Subcutaneous abdominal adipose tissue (tissue), 5 donors: ENCODE measurements around the gene ITGA11.
A peak's percentile ranks its signal among the peaks of the same experiment; 100 is the strongest.

Source experiments
- H3K27ac ChIP-seq: one replicate; pipeline ENCODE4 v1.7.0; 2013; ENCODE audit warnings: low read depth, mild to moderate bottlenecking, inconsistent platforms, low read length, moderate library complexity
- H3K27me3 ChIP-seq, 5 donors: one replicate each; pipeline ENCODE4 v1.7.0; 2013; ENCODE audit warnings: low read length in 5 of 5, inconsistent platforms in 1 of 5; ENCODE audit not compliant: control insufficient read depth in 5 of 5, insufficient read depth in 4 of 5
- H3K36me3 ChIP-seq, 5 donors: one replicate each; pipeline ENCODE4 v1.7.0; 2013; ENCODE audit warnings: low read length in 5 of 5; ENCODE audit not compliant: control insufficient read depth in 5 of 5, insufficient read depth in 5 of 5
- H3K4me1 ChIP-seq, 5 donors: one replicate each; pipeline ENCODE4 v1.7.0; 2013; ENCODE audit warnings: low read length in 5 of 5, mild to moderate bottlenecking in 3 of 5, moderate library complexity in 1 of 5; ENCODE audit not compliant: control insufficient read depth in 5 of 5, insufficient read depth in 5 of 5
- H3K4me3 ChIP-seq, 5 donors: one replicate each; pipeline ENCODE4 v1.7.0; 2013; ENCODE audit warnings: low read length in 5 of 5, low read depth in 1 of 5
- H3K9ac ChIP-seq, 5 donors: one replicate each; pipeline ENCODE4 v1.7.0; 2013; ENCODE audit warnings: low read length in 5 of 5, mild to moderate bottlenecking in 4 of 5, moderate library complexity in 3 of 5
- H3K9me3 ChIP-seq, 5 donors: one replicate each; pipeline ENCODE4 v1.7.0; 2013; ENCODE audit warnings: low read length in 5 of 5; ENCODE audit not compliant: control insufficient read depth in 5 of 5
- donor health status: healthy.
- donor health status: healthy.
- donor health status: healthy.
- donor health status: healthy.
- donor health status: healthy.

ITGA11 gene

GRCh38 chr15:68259883-68260282, 172.1 kb downstream of the ITGA11 start:
- no peak overlapping the region for H3K4me3 ChIP-seq
- H3K9ac ChIP-seq: no peak overlapping the region
- H3K27ac ChIP-seq: no peak overlapping the region
- no peaks in the 10 kb centered on the region for H3K27me3 ChIP-seq
- H3K4me1 ChIP-seq: peaks cover 0 to 16% (median 12%) of the 10 kb centered on the region in 5 donors
- H3K9me3 ChIP-seq: no peaks in the 10 kb centered on the region
- H3K36me3 ChIP-seq: no peaks in the 10 kb centered on the region

GRCh38 chr15:68258692-68259091, 173.3 kb downstream of the ITGA11 start:
- H3K4me1 ChIP-seq: peaks cover 0 to 16% (median 12%) of the 10 kb centered on the region in 5 donors
- no peaks in the 10 kb centered on the region for H3K27me3 ChIP-seq
- no peak overlapping the region for H3K4me3 ChIP-seq
- H3K36me3 ChIP-seq: no peaks in the 10 kb centered on the region
- H3K27ac ChIP-seq: no peak overlapping the region
- no peak overlapping the region for H3K9ac ChIP-seq
- no peaks in the 10 kb centered on the region for H3K9me3 ChIP-seq

GRCh38 chr15:68256675-68257450, 175.1 kb downstream of the ITGA11 start:
- no peaks in the 10 kb centered on the region for H3K36me3 ChIP-seq
- H3K9ac ChIP-seq: peak overlapping the region in 4 of 5 donors; percentile 8 to 78 (median 56)
- peaks cover 0 to 22% (median 17%) of the 10 kb centered on the region in 5 donors for H3K4me1 ChIP-seq

GRCh38 chr15:68252925-68253534, 178.9 kb downstream of the ITGA11 start:
- no peak overlapping the region for H3K9ac ChIP-seq

More at GRCh38 chr15:68256675-68257450, 175.1 kb downstream of the ITGA11 start:
- Histone ChIP-seq H3K27me3 (no peaks in the 10 kb centered on the region), H3K9me3 (no peaks in the 10 kb centered on the region), H3K4me3 (peak overlapping the region; percentile 42 to 76 (median 69)), H3K27ac (peak overlapping the region; percentile 84)

GRCh38 chr15:68249058-68249713, 182.8 kb downstream of the ITGA11 start:
- H3K4me3 ChIP-seq: no peak overlapping the region
- H3K27me3 ChIP-seq: no peaks in the 10 kb centered on the region

More at GRCh38 chr15:68252925-68253534, 178.9 kb downstream of the ITGA11 start:
- Histone ChIP-seq H3K9me3 (no peaks in the 10 kb centered on the region), H3K4me1 (peaks cover 0 to 22% (median 17%) of the 10 kb centered on the region in 5 donors), H3K27ac (no peak overlapping the region), H3K27me3 (no peaks in the 10 kb centered on the region), H3K36me3 (no peaks in the 10 kb centered on the region), H3K4me3 (peak overlapping the region in 3 of 5 donors; percentile 33 to 45 (median 40))

More at GRCh38 chr15:68249058-68249713, 182.8 kb downstream of the ITGA11 start:
- no peaks in the 10 kb centered on the region for H3K36me3 ChIP-seq
- no peak overlapping the region for H3K27ac ChIP-seq
- H3K9ac ChIP-seq: no peak overlapping the region
- peaks cover 0 to 7% (median 5%) of the 10 kb centered on the region in 5 donors for H3K4me1 ChIP-seq
- peaks cover 2 to 10% (median 5%) of the 10 kb centered on the region in 5 donors for H3K9me3 ChIP-seq
